Activated CD8-positive, alpha-beta memory T cell treated with anti-CD3 and anti-CD28 coated beads, Interleukin-2, amount 50 U/mL, for 24 hours (primary cell): ENCODE results near the gene FSHR.

Experiments used
- DNase-seq: peaks from one replicate; pipeline ENCODE4 v3.0.0-alpha.2; 2020; ENCODE audit errors: extremely low read depth

The FSHR gene

DNA sequence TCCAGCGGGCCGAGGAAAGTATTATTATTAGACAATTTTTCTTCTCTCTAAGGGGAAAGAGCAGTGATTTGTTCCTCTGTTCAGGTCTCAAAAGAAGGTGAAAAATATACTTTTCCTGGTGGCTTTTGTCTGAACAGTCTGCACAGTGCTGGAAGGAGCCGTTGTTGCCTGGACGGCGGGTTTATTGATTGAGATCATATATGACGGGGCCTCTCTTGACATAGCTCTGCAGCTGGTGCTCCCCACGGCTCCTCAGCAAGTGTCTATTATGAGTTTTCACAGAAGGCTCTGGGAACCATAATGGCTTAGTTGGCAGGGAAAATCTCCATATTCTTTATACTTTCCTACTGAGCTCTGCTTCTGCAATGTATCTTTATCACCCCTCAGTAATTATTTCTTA is 42.9 kb downstream of the FSHR start:
- no peak for DNase-seq

DNA sequence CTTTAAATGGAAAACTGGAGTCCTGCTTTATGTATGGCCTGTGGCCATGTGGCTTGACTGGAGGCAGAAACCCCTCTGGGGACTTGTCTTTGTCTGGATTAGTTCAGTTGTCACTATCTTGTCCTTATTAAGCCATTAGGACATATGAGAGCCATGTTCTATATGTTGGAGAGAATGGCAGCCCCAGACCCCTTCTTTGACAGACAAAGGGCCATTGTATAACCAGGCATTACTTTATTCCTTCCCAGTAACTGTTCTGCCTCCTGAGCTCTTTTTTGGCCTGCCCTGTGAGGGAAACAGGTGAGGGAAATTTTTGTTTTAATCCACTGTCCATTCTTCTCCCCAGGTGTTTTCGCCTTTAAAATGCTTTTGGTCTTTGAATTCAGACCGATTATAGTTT is 43.3 kb downstream of the FSHR start:
- no peak for DNase-seq

DNA sequence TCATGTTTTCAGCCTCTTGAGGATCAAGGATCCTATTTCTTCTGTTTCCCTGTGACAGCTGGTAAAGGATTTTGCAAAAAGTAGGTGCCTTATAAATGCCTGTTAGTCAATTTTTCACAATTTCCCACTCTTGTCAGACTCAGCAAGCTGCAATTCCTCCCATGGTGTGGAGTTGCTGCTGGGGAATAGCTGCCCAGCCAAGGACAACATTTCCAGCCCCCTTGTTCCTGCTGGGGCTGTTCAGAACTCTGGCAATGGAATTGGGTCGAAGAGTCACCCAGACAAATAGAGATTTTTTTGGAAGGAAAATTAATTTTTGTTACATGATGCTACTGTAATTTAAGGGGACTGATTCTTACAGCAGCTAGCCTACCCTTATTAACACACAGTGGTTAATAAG is 43.7 kb downstream of the FSHR start:
- no peak for DNase-seq

DNA sequence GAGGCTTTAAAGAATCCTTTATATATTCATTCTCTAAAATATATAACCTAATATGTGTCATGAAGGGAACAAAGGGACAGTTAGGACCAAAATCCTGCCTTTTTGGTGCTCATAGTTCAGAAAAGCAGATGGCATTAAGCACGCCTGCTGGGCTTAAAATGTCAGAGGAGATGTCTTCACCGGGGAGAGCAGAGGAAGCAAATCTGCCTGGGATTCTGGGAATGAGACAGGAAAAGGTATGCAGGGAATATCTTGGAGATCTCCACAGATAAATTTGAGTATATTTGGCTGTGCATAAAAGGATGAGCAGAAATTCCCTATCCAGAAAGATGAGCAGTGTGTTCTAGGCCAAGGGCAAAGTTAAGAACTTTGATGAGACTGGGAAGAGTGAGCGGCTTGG is 45.5 kb downstream of the FSHR start:
- no peak for DNase-seq

DNA sequence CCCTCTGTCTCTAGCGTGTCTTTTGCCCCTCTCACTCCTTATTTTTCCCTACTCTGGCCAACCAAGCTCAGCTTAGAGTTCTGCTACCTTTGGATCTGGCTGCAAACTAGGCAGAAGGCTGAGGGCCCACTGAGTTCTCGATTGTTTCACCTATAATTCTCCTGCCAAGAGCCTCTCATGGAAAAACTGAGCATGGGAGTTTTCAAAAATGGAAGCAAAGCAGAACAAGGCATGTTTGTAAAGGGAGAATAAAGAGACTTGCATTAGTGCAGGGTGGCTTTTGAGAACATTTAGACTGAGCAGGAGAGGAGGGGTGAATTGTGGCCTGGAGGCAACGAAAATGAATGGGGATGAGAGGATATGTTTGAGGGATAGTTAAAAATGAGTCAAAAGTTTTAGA is 45.9 kb downstream of the FSHR start:
- no peak for DNase-seq

DNA sequence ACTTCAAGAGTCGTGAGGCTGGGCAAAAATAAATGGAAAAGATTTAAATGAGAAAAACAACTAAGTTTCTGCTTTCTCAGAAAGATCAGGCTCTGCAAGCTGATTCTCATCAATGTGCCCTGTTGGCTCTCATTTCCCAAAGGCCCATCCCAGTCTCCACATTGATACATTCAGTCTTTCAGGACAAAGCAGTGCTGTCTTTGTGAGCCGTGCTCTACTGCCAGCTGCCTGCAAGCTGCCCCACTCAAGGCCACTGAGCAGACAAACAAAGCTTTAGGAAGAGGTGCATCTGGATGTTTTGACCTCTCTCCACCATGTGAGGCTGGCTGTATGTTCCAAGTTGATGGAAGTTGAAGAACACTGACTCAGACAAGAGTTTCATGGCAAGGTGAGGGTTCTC is 48.8 kb downstream of the FSHR start:
- DNase-seq = no peak

DNA sequence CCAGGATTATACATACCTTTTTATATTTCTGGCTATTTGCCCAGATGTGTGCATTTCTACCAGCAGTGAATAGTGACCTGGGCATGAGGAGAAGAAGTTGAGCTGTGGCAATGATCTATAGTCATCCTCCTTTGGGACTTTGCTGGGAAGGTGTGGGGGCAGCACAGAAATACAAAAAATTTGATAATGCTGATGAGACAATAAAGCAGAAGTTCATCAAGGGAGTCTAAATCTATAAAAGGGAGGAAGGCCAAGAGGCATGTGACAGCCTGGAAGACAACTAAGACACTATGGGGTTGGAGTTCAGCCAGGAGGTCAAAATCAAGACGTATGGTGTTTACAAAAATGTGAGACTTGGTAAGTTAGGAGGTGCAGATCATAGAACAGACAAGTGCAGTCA is 52.2 kb downstream of the FSHR start:
- no peak for DNase-seq

DNA sequence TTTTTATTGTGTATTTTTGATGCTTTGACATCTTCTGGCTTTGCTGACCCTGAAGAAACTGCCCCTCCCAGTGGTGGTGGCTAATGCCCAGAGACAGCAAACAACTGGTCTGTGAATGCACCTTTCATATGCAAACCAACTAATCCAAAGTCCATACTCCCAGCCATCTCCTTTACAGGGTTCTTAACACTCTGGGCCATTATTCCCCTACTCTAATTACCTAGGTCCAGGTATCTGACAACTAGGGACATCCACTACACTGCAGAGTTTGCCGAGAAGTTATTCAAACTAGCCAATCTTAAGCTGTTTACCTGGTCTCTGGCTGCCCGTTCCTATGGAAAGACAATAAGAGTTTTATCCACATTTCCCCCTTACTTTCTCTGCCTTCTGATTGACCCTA is 73.6 kb downstream of the FSHR start:
- no peak for DNase-seq

DNA sequence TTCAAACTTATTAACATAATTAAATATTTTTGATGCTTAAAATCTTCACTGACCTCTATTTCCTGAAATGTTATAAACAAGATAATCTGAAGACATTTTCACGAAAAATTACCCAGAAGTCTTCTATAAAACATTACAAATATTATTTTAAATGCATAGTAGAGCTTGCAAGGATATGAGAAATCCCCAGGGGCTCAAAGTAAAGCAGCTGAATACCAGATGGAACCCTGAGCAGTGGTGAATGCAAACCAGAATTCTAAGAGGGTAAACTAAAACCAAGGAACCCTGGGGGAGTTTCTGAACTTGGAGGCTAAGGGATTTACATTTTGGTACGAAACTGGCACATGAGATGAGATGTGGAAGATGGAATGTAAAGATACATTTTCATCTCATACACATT is 83.6 kb downstream of the FSHR start:
- DNase-seq = no peak

DNA sequence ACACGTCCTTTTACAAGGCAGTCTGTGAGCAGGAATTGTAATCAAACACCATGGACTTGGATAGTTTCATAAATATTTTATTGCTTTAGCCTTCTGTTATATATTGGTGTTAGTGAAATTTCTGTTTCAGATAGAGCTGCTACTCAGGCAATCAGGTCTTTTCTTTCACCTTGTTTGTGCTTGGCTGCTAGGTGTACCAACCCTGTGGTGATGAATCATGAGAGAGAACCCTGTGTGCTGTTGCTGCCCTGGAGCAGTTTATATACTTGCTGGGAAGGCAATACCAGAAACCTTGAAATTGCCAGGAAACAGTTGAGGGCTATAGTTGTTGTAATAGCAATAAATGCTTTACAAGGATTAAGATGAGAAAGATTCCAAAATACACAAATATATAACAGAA is 84.5 kb downstream of the FSHR start:
- DNase-seq = no peak

DNA sequence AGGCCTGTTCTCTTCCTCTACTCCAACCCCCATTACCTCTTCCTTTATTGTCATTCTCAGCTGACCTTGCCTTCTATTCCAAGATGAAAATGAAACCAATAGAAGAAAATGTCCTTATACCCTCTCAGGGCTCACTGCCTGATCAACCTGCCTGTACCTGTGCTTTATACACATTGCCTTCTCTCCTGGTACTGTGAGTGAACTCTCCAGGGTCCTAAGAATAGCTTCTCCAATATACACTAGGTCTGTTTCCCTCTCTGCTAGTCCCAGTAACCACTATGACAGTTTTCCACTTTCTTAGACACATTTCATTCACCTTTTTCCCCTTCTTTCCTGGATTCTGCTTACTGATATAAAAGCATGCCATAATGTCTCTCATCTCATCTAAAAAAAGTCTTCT is 85.7 kb downstream of the FSHR start:
- no peak for DNase-seq

DNA sequence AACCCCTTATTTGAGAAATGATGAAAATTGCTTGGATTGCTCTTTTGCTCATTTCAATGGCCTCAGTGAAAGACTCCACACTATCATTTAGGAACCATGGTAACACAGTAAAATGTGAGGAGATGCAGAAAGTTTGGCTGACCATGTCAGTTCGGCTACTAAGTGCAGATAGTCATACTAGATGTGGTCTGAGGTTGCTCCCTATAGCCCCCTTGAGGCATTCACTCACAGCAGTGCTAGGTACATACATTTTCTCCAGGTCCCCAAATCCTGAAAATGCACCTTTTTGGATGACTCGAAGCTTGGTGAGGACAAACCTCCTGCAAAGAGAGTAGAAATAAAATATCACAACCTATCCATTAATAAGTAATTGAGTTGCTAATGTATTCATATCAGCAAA is 86.3 kb downstream of the FSHR start:
- no peak for DNase-seq

DNA sequence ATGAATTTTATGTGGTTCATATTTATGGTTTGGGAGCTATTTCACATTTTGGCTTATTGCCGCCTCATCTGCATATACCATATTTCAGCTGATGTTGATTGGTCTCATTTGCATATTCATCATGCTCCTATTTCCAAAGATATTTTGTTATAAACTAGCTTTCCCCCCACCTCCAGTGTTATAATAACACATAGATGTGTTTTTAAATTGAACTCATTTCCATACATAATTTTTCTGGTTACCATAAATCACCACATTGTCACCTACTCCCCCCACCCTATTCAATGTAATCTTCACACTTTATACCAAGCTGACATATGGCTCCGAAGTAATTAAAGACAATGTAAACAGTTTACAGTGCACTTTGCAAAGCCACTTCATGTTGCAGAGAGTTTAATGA is 101.2 kb downstream of the FSHR start:
- DNase-seq = no peak

DNA sequence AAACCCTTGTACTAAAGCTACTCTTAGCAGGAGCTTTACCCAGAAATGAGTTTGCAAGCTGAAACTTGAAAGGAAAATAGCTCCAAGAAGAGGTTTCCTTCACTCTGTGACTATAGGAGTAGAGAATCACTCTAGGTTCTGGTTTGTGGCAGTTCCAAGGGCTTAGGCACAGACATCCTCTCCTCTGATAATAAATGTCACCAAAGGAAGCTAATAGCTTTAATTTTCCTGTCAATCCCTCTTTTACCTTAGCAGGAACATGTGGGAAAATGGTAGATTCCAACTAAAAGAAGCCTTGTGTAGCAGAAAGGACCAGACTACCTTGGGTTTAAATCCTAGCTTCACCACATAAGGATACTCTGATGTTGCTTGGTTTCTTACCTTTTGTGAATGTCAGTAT is 104.0 kb downstream of the FSHR start:
- DNase-seq = no peak

DNA sequence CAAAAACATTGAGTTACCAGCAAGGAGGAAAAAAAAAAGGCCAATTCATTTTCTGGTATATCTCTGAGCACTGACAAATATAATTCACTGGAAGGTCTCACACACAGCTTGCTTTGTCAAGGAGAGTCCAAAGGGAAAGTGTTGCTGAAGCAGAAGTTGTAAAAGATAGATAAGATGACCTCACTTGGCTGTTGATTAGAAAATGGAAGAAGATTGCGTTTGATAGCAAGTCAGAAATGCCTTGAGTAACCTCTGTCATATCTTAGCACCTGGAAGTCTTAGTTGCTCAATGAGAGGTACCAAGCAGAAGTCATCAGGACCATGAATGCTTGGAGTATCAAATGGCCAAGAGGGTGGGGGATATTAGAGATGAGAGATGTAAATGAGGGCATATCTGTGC is 105.2 kb downstream of the FSHR start:
- DNase-seq = no peak

DNA sequence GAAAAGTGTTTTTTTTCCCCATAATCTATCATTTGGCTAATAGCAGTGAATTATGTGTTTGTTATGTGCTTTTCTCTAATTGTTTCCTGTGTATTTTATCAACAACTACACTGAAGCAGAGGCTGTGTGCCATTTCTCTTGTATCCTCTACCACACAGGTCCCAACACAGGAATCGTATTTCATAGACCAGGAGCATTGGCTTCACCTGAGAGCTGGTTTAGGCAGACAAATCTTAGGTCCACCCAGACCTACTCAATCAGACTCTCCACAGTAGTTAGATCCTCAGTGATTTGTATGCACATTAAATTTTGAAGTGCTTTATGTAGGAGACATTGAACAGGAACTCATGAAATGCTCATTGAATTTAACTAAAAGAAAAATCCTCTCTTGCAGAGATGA is 109.2 kb downstream of the FSHR start:
- DNase-seq = no peak

DNA sequence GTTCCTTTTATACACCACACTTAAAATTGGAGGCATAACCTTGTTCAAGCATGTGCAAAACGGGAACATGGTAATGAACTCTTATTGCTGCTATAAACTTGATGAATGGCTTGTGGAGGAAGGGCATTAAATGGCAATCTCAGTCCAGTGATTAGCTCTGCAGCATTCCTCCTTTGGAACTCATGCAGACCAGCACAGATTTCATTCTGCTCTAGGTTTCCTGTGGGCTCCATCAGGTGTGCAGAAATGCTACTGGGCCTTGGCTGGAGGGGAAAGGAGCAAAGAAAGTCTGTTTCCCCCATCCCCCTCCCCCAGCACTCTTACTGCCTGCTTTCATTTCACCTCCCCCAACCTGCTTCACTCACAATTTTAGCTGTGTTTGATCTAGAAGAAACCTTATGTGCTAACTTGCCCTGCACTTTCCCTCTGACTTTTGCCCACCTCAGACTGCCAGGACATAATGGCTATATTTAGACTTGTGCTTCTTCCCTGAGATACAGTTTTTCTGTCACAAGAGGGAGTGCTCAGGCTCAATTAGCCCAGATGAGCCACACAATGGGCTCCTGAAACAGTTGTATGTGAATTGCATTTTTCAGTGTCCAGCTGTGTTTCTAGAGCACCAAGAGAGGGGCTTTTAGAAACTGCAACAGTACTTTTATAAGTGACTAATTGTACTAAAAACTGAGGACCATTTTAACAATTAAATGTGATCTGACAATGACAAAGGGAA is 109.8 kb downstream of the FSHR start:
- DNase-seq = no peak

DNA sequence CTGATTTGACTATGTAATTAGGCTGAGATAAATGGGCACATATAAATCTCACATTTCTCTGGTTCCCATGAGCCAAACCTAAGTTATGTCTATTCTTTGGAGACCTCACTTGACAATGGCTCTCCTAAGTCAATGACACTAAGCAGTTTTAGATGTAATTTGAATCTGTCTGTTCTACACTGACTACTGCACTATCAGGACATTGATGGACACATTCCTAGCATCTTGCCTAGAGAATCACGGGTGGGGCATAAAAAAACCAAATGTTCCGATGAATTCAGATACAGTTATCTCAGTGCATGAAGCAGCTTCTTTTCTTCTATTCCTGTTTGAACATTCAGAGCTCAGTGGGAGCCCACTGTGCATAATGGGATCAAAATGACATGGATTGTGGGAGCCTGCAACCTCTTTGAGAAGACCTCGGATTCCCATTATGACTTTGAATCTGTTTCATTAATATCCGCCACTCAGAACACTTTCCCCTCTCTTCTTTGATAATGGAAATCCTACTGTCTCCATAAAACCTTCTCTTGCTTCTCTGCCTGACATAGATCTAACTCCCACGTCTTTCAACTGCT is 110.8 kb downstream of the FSHR start:
- DNase-seq = no peak

DNA sequence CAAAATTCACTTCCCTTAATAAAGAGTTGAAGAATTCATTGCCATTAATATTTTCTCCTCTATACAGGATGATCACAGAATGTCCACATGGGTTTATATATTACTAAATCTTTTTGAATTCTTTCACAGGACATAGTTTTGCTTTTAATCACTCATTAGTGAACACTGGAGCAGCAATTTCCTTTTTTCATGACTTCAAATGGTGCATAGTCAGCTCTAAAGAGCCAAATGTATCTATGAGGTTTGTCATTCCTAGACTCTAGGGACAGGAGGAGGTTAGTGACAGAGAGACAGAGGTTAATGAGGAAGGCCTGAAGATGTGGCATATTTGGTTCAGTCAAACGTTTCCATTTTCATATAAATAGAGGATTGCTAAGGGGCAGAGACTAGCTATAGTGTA is 111.8 kb downstream of the FSHR start:
- DNase-seq = no peak

DNA sequence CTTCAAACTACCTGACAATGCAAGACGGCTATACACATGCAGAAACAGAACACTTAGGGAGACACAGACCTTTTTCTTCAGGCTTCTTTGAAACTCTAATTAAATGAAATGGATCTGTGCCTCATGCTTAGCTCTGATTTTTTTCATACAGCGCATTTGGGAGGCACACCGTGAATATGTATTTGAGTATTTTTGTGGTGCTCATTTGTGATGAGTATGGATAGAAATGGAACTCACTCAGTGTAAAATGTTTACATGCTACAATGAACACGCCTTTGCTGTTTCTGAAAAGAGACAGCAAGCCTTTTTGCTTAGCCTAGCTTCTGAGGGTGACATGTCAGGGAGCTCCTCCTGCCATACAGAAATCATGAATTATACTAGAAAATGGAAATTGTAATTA is 113.3 kb downstream of the FSHR start:
- no peak for DNase-seq

DNA sequence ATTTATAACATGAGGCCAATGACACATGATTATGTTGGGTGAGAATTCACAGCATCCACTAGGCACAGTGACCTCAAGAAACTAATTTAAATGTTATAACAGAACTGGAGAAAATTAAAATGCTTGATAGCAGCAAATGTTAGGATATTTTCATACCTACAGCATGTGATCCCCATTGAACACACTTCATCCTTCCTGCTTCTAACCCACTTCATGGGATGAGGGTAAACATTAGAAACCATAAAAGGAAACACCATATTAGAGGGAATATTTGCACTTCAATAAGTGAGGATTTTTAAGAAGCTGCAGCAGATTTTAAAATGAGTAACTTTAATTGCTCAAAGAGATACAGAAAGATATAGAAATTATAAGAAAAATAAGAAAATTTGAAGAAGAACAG is 117.1 kb downstream of the FSHR start:
- DNase-seq = no peak

DNA sequence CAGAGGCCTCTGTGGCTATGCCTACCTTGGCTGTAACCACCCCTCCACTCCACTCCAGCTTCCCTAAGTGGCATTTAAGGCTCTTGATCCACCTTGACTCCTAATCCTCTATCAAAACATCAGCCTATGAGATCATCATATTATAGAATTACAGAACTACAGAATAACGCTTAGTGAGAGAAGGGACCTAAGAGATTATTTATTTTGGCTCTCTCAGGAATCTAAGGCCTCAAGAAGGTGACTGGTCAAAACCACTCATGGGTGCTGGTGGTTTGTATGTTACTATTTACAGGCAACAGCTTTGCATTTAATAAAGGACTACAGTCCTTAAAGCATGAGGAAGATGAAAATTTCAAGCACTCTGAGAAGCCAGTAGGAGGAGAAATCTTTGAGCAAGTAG is 118.8 kb downstream of the FSHR start:
- DNase-seq = no peak

DNA sequence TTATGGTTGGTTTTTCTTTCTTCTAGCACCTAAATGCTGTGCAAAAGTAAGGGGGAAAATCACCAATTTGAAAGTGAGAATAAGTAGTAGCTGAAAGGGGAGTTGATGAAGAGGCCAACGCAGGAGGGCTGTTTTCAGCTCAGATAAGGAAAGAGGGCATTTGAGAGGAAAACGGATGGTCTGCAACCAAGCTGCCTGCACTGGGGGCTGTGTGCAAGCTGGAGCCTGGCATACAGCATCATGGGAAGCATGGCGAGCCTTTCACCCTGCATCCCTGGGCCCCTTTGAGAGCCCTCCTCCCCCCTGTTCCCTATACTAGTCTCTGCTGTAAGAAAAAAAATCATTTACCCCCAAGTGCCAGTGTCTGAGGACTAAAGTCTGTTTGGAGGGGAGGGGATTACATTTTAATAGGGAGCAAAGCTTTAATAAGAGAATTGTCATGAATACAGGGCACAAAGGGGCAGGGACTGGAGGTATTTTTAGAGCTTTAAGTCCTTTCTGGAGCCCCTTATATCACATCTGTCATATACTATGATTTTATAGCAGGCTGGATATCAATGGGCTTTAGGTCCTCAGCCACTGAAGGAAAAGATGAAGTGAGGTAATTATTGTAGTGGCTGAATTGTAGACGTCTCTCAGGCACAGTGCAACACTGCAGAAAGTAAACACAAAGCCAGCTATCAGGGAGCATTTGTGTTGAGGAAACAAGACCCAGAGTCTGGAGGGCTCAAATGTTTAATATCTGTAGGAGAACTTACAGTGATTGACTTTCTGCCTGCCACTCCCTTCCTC is 120.7 kb downstream of the FSHR start:
- no peak for DNase-seq
